GM12878 (cell line): ENCODE results near the gene DCAF12L1. TPM values are rescaled to one million over a fixed set of nuclear protein-coding genes. Genes with fewer than 3 reads are reported as not detected.

Experiments
- ATAC-seq: fragments of 200-7000 bp; cut with Tn5 transposase; 3 replicates; pipeline ENCODE4 v1.9.1; 2020; ENCODE audit warnings: mild to moderate bottlenecking, moderate library complexity
- BruUV-seq: library from RNA; stranded (reverse); fragments of 400-500 nt; replicated peaks from 2 replicates; lab custom pipeline; 2021; lab: Mats Ljungman, UMichigan
- CTCF ChIA-PET: fragments of 300-600 bp; sonication (Branson Sonifier 250); formaldehyde crosslinking; extraction: SDS; loops from one replicate; lab custom pipeline; 2021; ENCODE audit warnings: inconsistent platforms; lab: Yijun Ruan, JAX
- POLR2A ChIA-PET: fragments of 350-600 bp; formaldehyde crosslinking; extraction: SDS; loops from one replicate; lab custom pipeline; 2021; ENCODE audit warnings: inconsistent platforms; lab: Charles Lee
- RAD21 ChIA-PET: fragments of 300-600 bp; sonication (Branson Sonifier 250); formaldehyde crosslinking; loops from one replicate; lab custom pipeline; 2023; ENCODE audit warnings: antibody characterized with exemption; ENCODE audit not compliant: unreplicated experiment; lab: Charles Lee
- SMC1A ChIA-PET: fragments of 300-600 bp; sonication (Branson Sonifier 250); formaldehyde crosslinking; loops from one replicate; lab custom pipeline; 2023; ENCODE audit not compliant: unreplicated experiment, uncharacterized antibody; lab: Charles Lee
- DNase-seq: peaks from one replicate; pipeline ENCODE4 v3.0.0-alpha.2; 2011; ENCODE audit warnings: low read depth, low spot score
- FAIRE-seq: peaks from 3 replicates; lab custom pipeline; 2011; peaks lifted over from hg19 to GRCh38; lab: Jason Lieb, UNC
- H2AFZ ChIP-seq: 2 replicates; pipeline ENCODE4 v1.6.0; 2011; ENCODE audit warnings: low read depth, low read length, control low read depth; ENCODE audit not compliant: control insufficient read depth
- H3K27ac ChIP-seq: 2 replicates; pipeline ENCODE4 v1.5.1; 2011; ENCODE audit warnings: control low read depth; ENCODE audit not compliant: control insufficient read depth, insufficient read depth
- H3K27me3 ChIP-seq, 2 experiments: replicated peaks in 1 of 2; 2 replicates each; pipeline versions ENCODE4 v1.6.0 to v1.6.1; 2011; ENCODE audit warnings: low read length in 1 of 2; ENCODE audit not compliant: control insufficient read depth in 2 of 2, insufficient read depth in 2 of 2
- H3K36me3 ChIP-seq, 2 experiments: 2 replicates each; pipeline ENCODE4 v1.5.1; 2011; ENCODE audit warnings: low read length in 1 of 2; ENCODE audit not compliant: control insufficient read depth in 2 of 2, insufficient read depth in 2 of 2
- H3K4me1 ChIP-seq: 2 replicates; pipeline ENCODE4 v1.6.1; 2011; ENCODE audit warnings: mild to moderate bottlenecking, low read length, moderate library complexity, mixed read lengths; ENCODE audit not compliant: control insufficient read depth, insufficient read depth
- H3K4me2 ChIP-seq: 2 replicates; pipeline ENCODE4 v1.6.0; 2011; ENCODE audit warnings: control low read depth; ENCODE audit not compliant: control insufficient read depth, insufficient read depth
- H3K4me3 ChIP-seq: fragments of 200-600 bp; sonication (generic); 2 replicates; pipeline ENCODE4 v1.5.1; 2016
- H3K79me2 ChIP-seq: 2 replicates; pipeline ENCODE4 v1.6.0; 2011; ENCODE audit warnings: low read length; ENCODE audit not compliant: control insufficient read depth, insufficient read depth
- H3K9ac ChIP-seq: 2 replicates; pipeline ENCODE4 v1.8.0; 2011; ENCODE audit warnings: low read length, control low read depth, mixed read lengths; ENCODE audit not compliant: control insufficient read depth, insufficient read depth
- H3K9me3 ChIP-seq: replicated peaks from 3 replicates; pipeline ENCODE4 v1.5.1; 2011; ENCODE audit warnings: mild to moderate bottlenecking, low read length; ENCODE audit not compliant: control insufficient read depth, insufficient read depth
- H4K20me1 ChIP-seq: 2 replicates; pipeline ENCODE4 v1.6.0; 2011; ENCODE audit not compliant: control insufficient read depth, insufficient read depth
- CEBPZ ChIP-seq: fragments of 150-350 bp; IDR thresholded peaks from 2 replicates; pipeline ENCODE4 v1.6.1; 2016; ENCODE audit warnings: low read depth, low read length
- CHD4 ChIP-seq: fragments of 200-600 bp; sonication (generic); IDR thresholded peaks from 2 replicates; pipeline ENCODE4 v1.6.1; 2016; ENCODE audit warnings: mild to moderate bottlenecking
- CTCF ChIP-seq, 3 experiments: IDR thresholded peaks in 2 of 3; conservative IDR thresholded peaks in 1 of 3; 2 replicates each; pipeline ENCODE4 v1.5.1; 2011; ENCODE audit warnings: low read depth in 3 of 3, low read length in 3 of 3, mild to moderate bottlenecking in 3 of 3, control low read depth in 2 of 3, moderate library complexity in 2 of 3, inconsistent platforms in 1 of 3, mixed read lengths in 1 of 3; ENCODE audit not compliant: control insufficient read depth in 2 of 3, insufficient read depth in 1 of 3; ENCODE audit errors: extremely low read depth in 1 of 3
- JUNB ChIP-seq: IDR thresholded peaks from 2 replicates; pipeline ENCODE4 v1.6.1; 2016; ENCODE audit warnings: antibody characterized with exemption, mild to moderate bottlenecking
- MAX ChIP-seq: IDR thresholded peaks from 2 replicates; pipeline ENCODE4 v1.6.1; 2012; ENCODE audit warnings: low read depth, low read length, improper control_type of control experiment
- NBN ChIP-seq: fragments of 450-650 bp; IDR thresholded peaks from 2 replicates; pipeline ENCODE4 v1.6.1; 2016
- PML ChIP-seq: IDR thresholded peaks from 2 replicates; pipeline ENCODE4 v1.6.1; 2012; ENCODE audit warnings: low read length, inconsistent platforms
- RBBP5 ChIP-seq: fragments of 200-600 bp; sonication (generic); conservative IDR thresholded peaks from 2 replicates; pipeline ENCODE4 v1.6.1; 2016
- SIX5 ChIP-seq: IDR thresholded peaks from 2 replicates; pipeline ENCODE4 v1.6.1; 2011; ENCODE audit warnings: mild to moderate bottlenecking, low read depth, low read length, moderate library complexity; ENCODE audit not compliant: severe bottlenecking
- STAT3 ChIP-seq: IDR thresholded peaks from 2 replicates; pipeline ENCODE4 v1.6.1; 2011; ENCODE audit warnings: low read depth, low read length, improper control_type of control experiment
- YBX1 ChIP-seq: fragments of 450-650 bp; IDR thresholded peaks from 2 replicates; pipeline ENCODE4 v1.6.1; 2016; ENCODE audit warnings: antibody characterized with exemption
- ZBTB11 ChIP-seq: fragments of 450-650 bp; formaldehyde crosslinking; IDR thresholded peaks from 2 replicates; pipeline ENCODE4 v1.5.0; 2022; ENCODE audit warnings: mild to moderate bottlenecking, missing genetic modification characterization
- ZBTB4 ChIP-seq: fragments of 450-650 bp; formaldehyde crosslinking; IDR thresholded peaks from 2 replicates; pipeline ENCODE4 v1.4.0; 2022; ENCODE audit warnings: mild to moderate bottlenecking, moderate library complexity
- ZNF274 ChIP-seq: IDR thresholded peaks from one replicate; pipeline ENCODE4 v1.8.0; 2011; ENCODE audit not compliant: insufficient read length, insufficient read depth
- WGBS: methylation state at CpG from one replicate; pipeline ENCODE4 v1.1.6; 2016; ENCODE audit warnings: low lambda C conversion rate; ENCODE audit not compliant: insufficient replicate concordance, insufficient coverage; ENCODE audit errors: missing lambda C conversion rate; 5-methylcytosine and 5-hydroxymethylcytosine counted together
- in situ Hi-C: fragments of 300-500 bp; cut with MboI; formaldehyde crosslinking; loops from 9 replicates; pipeline ENCODE4 v1.14.3; 2018; ENCODE audit warnings: mixed read lengths
- intact Hi-C: fragments of 100-400 bp; cut with micrococcal nuclease; formaldehyde crosslinking; loops from one replicate; pipeline ENCODE4 v1.14.2; 2022; ENCODE audit not compliant: unreplicated experiment
- polyA plus RNA-seq, 11 experiments: library from polyadenylated mRNA; depleted of rRNA in 4 of 11; unstranded in 6 of 11; stranded (reverse) in 5 of 11; fragments of >200 nt; fragmentation: Nextera tagmentation in 4 of 11; fragmentation: Illumina TruSeq in 1 of 11; extraction: Ambion mirVana in 4 of 11; extraction: Trizol in 1 of 11; gene quantifications; 1 replicate in 1 of 11; 2 replicates in 10 of 11; pipeline versions ENCODE4 v1.2.1 to v1.2.3, GENCODE V29; 2011 to 2016; ENCODE audit warnings: inconsistent platforms in 2 of 11, missing spikeins in 2 of 11, low read depth in 1 of 11
- total RNA-seq, 4 experiments: library from RNA; depleted of rRNA in 3 of 4; stranded (reverse); fragments of >200 nt in 3 of 4; fragmentation: Illumina TruSeq in 1 of 4; extraction: Trizol in 1 of 4; gene quantifications; 2 replicates each; pipeline versions ENCODE4 v1.2.1 to v1.2.3, GENCODE V29; 2013 to 2021

Gene DCAF12L1
- total and polyA plus RNA-seq, 10 of the 15 experiments (the other 5 are each of a cell fraction or from before 2014, with no cell fraction given), result not detected

GRCh38 chrX:126580877-126581276 is 28.3 kb upstream of the DCAF12L1 start:
- Histone ChIP-seq H3K4me3 (no peak overlapping the region), H3K9ac (no peak overlapping the region), H3K4me2 (no peak overlapping the region), H3K27ac (no peak overlapping the region), H4K20me1 (no peaks in the 10 kb centered on the region), H3K27me3 (no peaks in the 10 kb centered on the region), H2AFZ (no peak overlapping the region), H3K36me3 (no peaks in the 10 kb centered on the region), H3K79me2 (no peaks in the 10 kb centered on the region), H3K4me1 (no peaks in the 10 kb centered on the region), H3K9me3 (no peaks in the 10 kb centered on the region)
- CTCF ChIA-PET, result no interaction called here
- in situ Hi-C loops (no loop called here), intact Hi-C loops (no loop called here)
- POLR2A ChIA-PET, result no interaction called here
- SMC1A ChIA-PET, result no interaction called here
- WGBS, result 90% methylated on average over 9 of the region's 39 CpGs
- no peak for DNase-seq
- BruUV-seq, result no TSS peak
- peak; percentile 100 for FAIRE-seq
- ATAC-seq, result no peak
- RAD21 ChIA-PET, result no interaction called here
- TF ChIP-seq ZBTB11 (CRISPR knock-in tag), result no peak
- TF ChIP-seq PML, result no peak
- TF ChIP-seq NBN, result no peak
- TF ChIP-seq STAT3, result no peak
- TF ChIP-seq YBX1, result no peak
- no peak for TF ChIP-seq MAX
- TF ChIP-seq ZBTB4 (CRISPR knock-in tag), result no peak
- no peak for TF ChIP-seq CHD4
- TF ChIP-seq CEBPZ, result no peak
- no peak for TF ChIP-seq CTCF (IDR thresholded peaks at IDR 0.05 in 2 of 3, conservative IDR thresholded peaks at IDR 0.05 in 1 of 3; ENCODE audit: control insufficient read depth in 2 of 3, extremely low read depth in 1 of 3, insufficient read depth in 1 of 3, low read depth in 3 of 3, low read length in 3 of 3)
- no peak for TF ChIP-seq ZNF274
- no peak for TF ChIP-seq SIX5
- no peak for TF ChIP-seq JUNB
- TF ChIP-seq RBBP5, result no peak
